CD14-positive monocyte (primary cell): Measurements from ENCODE around the gene S100P. TPM values are rescaled to one million over a fixed set of nuclear protein-coding genes. Genes with fewer than 3 reads are reported as not detected.

Source experiments
- DNase-seq, 3 donors: peaks; one replicate each; pipeline ENCODE4 v3.0.0-alpha.2; 2011 to 2022
- H2AFZ ChIP-seq: 2 replicates; pipeline ENCODE4 v1.6.0; 2012; ENCODE audit warnings: mild to moderate bottlenecking, low read depth, low read length, inconsistent platforms; ENCODE audit not compliant: insufficient read depth, poor library complexity, severe bottlenecking
- H3K27ac ChIP-seq, 2 donors: 1 replicate in 1 of 2; 2 replicates in 1 of 2; pipeline ENCODE4 v1.5.1; 2012 to 2013; ENCODE audit warnings: low read length in 2 of 2, control low read depth in 1 of 2, inconsistent platforms in 1 of 2, low read depth in 1 of 2, mild to moderate bottlenecking in 1 of 2
- H3K27me3 ChIP-seq, 2 donors: one replicate each; pipeline versions ENCODE4 v1.6.0 to v1.6.1; 2011 to 2013; ENCODE audit warnings: low read length in 2 of 2; ENCODE audit not compliant: control insufficient read depth in 2 of 2, insufficient read depth in 2 of 2
- H3K36me3 ChIP-seq, 2 donors: replicated peaks in 1 of 2; 1 replicate in 1 of 2; 2 replicates in 1 of 2; pipeline versions ENCODE4 v1.5.1 to v1.6.1; 2012 to 2013; ENCODE audit warnings: low read length in 2 of 2, control low read depth in 1 of 2, inconsistent platforms in 1 of 2, mild to moderate bottlenecking in 1 of 2; ENCODE audit not compliant: insufficient read depth in 2 of 2, control insufficient read depth in 1 of 2
- H3K4me1 ChIP-seq, 2 donors: 1 replicate in 1 of 2; 2 replicates in 1 of 2; pipeline versions ENCODE4 v1.5.1 to v1.6.1; 2012 to 2013; ENCODE audit warnings: low read length in 2 of 2, control low read depth in 1 of 2, inconsistent platforms in 1 of 2, mild to moderate bottlenecking in 1 of 2, moderate library complexity in 1 of 2; ENCODE audit not compliant: insufficient read depth in 2 of 2, control insufficient read depth in 1 of 2
- H3K4me2 ChIP-seq: replicated peaks from 2 replicates; pipeline ENCODE3; 2012; ENCODE audit warnings: low read length, moderate library complexity, mild to moderate bottlenecking; ENCODE audit not compliant: poor library complexity, severe bottlenecking; ENCODE audit errors: extremely low read depth
- H3K4me3 ChIP-seq, 3 experiments: fragments of 200-600 bp in 1 of 3; sonication (generic) in 1 of 3; replicated peaks in 1 of 3; 1 replicate in 2 of 3; 2 replicates in 1 of 3; pipeline ENCODE4 v1.5.1; 2011 to 2013; ENCODE audit warnings: low read length in 3 of 3, mild to moderate bottlenecking in 3 of 3, control low read depth in 2 of 3, low read depth in 2 of 3, inconsistent platforms in 1 of 3, moderate library complexity in 1 of 3
- H3K79me2 ChIP-seq: 2 replicates; pipeline ENCODE4 v1.6.0; 2012; ENCODE audit warnings: mild to moderate bottlenecking, control low read depth, inconsistent platforms, low read length, moderate library complexity; ENCODE audit not compliant: insufficient read depth
- H3K9ac ChIP-seq: 2 replicates; pipeline ENCODE4 v1.6.0; 2017; ENCODE audit warnings: low read length, mild to moderate bottlenecking; ENCODE audit not compliant: insufficient read depth, poor library complexity, severe bottlenecking
- H3K9me3 ChIP-seq, 2 donors: replicated peaks in 1 of 2; 1 replicate in 1 of 2; 2 replicates in 1 of 2; pipeline versions ENCODE4 v1.5.1 to v1.6.1; 2012 to 2013; ENCODE audit warnings: low read length in 2 of 2, control low read depth in 1 of 2; ENCODE audit not compliant: control insufficient read depth in 1 of 2, insufficient read depth in 1 of 2
- H4K20me1 ChIP-seq: 2 replicates; pipeline ENCODE4 v1.6.0; 2012; ENCODE audit warnings: mild to moderate bottlenecking, low read length, control low read depth, moderate library complexity; ENCODE audit not compliant: insufficient read depth
- H3K27ac Mint-ChIP-seq, 7 donors: one replicate each; pipeline ENCODE4 v1.8.0; 2020; ENCODE audit warnings: mild to moderate bottlenecking in 7 of 7, mixed read lengths in 7 of 7, moderate library complexity in 6 of 7, inconsistent platforms in 2 of 7
- H3K27me3 Mint-ChIP-seq, 3 donors: one replicate each; pipeline ENCODE4 v1.8.0; 2021 to 2022; ENCODE audit warnings: low read depth in 3 of 3, mild to moderate bottlenecking in 3 of 3, mixed read lengths in 3 of 3, moderate library complexity in 3 of 3, inconsistent platforms in 1 of 3
- H3K36me3 Mint-ChIP-seq, 2 donors: one replicate each; pipeline ENCODE4 v1.8.0; 2020; ENCODE audit warnings: mixed read lengths in 2 of 2, inconsistent platforms in 1 of 2, mild to moderate bottlenecking in 1 of 2
- H3K4me1 Mint-ChIP-seq: one replicate; pipeline ENCODE4 v1.8.0; 2020; ENCODE audit warnings: mild to moderate bottlenecking, mixed read lengths
- H3K4me3 Mint-ChIP-seq, 2 donors: one replicate each; pipeline ENCODE4 v1.8.0; 2020; ENCODE audit warnings: mild to moderate bottlenecking in 2 of 2, mixed read lengths in 2 of 2, moderate library complexity in 1 of 2
- H3K9me3 Mint-ChIP-seq, 7 donors: one replicate each; pipeline ENCODE4 v1.8.0; 2020 to 2022; ENCODE audit warnings: mixed read lengths in 7 of 7, mild to moderate bottlenecking in 6 of 7, moderate library complexity in 6 of 7, inconsistent platforms in 2 of 7
- WGBS: methylation state at CpG from one replicate; pipeline ENCODE4 v1.1.5; 2013; ENCODE audit warnings: missing lambda C conversion rate; ENCODE audit not compliant: insufficient coverage; 5-methylcytosine and 5-hydroxymethylcytosine counted together
- intact Hi-C, 2 donors: fragments of 100-400 bp; cut with micrococcal nuclease; formaldehyde crosslinking; loops; one replicate each; pipeline versions ENCODE4 v1.15.0 to v1.15.1; 2023
- polyA plus RNA-seq, 3 donors: library from polyadenylated mRNA; depleted of rRNA in 1 of 3; unstranded in 2 of 3; stranded (reverse) in 1 of 3; fragments of 300-500 nt in 2 of 3; fragments of >200 nt in 1 of 3; fragmentation: Illumina TruSeq in 2 of 3; gene quantifications; 1 replicate in 2 of 3; 2 replicates in 1 of 3; pipeline ENCODE4 v1.2.3, GENCODE V29; 2012 to 2021
- TF ChIP-seq, protein P1 (sequence below): fragments of 200-600 bp; IDR thresholded peaks from one replicate; pipeline ENCODE4 v1.8.0; 2022; ENCODE audit warnings: antibody characterized with exemption, mild to moderate bottlenecking

S100P gene
- polyA plus RNA-seq, 3 donors, result 13.6 to 71.2 (median 29.3) TPM

DNA sequence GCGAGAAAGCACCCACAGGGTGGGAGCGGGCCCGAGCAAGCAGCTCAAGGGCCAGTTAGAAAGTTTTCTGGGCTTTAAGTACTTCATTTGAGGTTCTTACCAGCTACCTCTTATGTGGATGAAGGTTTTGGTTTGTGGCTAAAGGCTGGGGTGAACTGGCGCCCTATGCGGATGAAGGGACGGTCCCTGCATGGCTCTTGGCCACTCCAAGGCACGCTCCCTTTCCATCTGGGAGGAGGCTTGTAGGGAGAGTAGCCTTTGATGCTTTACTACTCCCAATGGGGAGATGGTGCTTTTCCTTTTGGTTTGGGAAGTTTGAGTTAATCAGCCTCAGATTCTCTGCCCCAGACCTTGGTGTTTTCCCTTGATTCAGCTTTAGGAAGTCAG lies 35.5 kb upstream of the S100P start:
- peaks cover 0 to 13% (median 5%) of the 10 kb centered on the region in 7 donors for H3K9me3 Mint-ChIP-seq
- peak overlapping the region in 1 of 3 experiments; percentile 52 for H3K4me3 ChIP-seq
- no peak overlapping the region for H3K27ac Mint-ChIP-seq
- no peaks in the 10 kb centered on the region for H3K36me3 ChIP-seq
- H3K36me3 Mint-ChIP-seq, result peaks cover 0 to 5% of the 10 kb centered on the region in 2 donors
- H2AFZ ChIP-seq, result peak overlapping the region; percentile 61
- intact Hi-C loops, result no loop called here
- no peaks in the 10 kb centered on the region for H3K79me2 ChIP-seq
- H3K4me1 ChIP-seq, result peaks cover 5 to 11% of the 10 kb centered on the region in 2 donors
- TF ChIP-seq, protein P1, sequence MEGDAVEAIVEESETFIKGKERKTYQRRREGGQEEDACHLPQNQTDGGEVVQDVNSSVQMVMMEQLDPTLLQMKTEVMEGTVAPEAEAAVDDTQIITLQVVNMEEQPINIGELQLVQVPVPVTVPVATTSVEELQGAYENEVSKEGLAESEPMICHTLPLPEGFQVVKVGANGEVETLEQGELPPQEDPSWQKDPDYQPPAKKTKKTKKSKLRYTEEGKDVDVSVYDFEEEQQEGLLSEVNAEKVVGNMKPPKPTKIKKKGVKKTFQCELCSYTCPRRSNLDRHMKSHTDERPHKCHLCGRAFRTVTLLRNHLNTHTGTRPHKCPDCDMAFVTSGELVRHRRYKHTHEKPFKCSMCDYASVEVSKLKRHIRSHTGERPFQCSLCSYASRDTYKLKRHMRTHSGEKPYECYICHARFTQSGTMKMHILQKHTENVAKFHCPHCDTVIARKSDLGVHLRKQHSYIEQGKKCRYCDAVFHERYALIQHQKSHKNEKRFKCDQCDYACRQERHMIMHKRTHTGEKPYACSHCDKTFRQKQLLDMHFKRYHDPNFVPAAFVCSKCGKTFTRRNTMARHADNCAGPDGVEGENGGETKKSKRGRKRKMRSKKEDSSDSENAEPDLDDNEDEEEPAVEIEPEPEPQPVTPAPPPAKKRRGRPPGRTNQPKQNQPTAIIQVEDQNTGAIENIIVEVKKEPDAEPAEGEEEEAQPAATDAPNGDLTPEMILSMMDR, result no peak
- peaks cover 31 to 62% of the 10 kb centered on the region in 2 donors for H3K27me3 ChIP-seq
- peaks cover 11% of the 10 kb centered on the region for H3K4me1 Mint-ChIP-seq
- DNase-seq, result no peak
- H3K9ac ChIP-seq, result no peak overlapping the region
- H3K27ac ChIP-seq, result no peak overlapping the region
- peak overlapping the region; percentile 62 for H3K4me2 ChIP-seq
- H3K27me3 Mint-ChIP-seq, result peaks cover 2 to 60% (median 53%) of the 10 kb centered on the region in 3 donors
- peak overlapping the region in 1 of 2 donors; percentile 79 for H3K4me3 Mint-ChIP-seq
- no peaks in the 10 kb centered on the region for H3K9me3 ChIP-seq
- 96% methylated on average over 7 of the region's 7 CpGs for WGBS
- H4K20me1 ChIP-seq, result no peaks in the 10 kb centered on the region

DNA sequence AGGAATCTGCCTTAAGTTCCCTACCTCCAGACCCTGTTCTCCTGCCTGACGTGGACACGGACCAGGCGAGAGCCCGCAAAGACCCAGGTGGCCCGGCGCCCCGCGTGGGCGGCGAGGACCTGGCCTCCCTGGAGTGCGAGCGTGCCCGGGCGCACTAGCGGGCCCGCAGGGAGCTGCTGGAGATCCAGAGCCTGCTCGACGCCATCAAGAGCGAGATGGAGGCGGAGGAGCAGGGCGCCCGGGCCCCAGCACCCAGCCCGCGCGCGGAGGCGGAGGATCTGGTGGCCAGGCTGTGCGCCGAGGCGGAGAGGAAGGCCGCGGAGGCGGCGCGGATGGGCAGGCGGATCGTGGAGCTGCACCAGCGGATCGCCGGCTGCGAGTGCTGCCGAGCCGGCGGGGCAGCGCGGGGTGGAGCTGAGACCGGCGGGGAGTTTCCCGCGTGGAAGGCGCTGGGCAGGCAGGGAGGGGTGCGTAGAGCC lies 35.0 kb upstream of the S100P start:
- WGBS, result 15% methylated on average over 41 of the region's 52 CpGs
- Mint-ChIP-seq H3K27me3 (peaks cover 2 to 62% (median 57%) of the 10 kb centered on the region in 3 donors), H3K4me1 (peaks cover 11% of the 10 kb centered on the region), H3K36me3 (peaks cover 0 to 5% of the 10 kb centered on the region in 2 donors), H3K9me3 (peaks cover 0 to 13% (median 5%) of the 10 kb centered on the region in 7 donors), H3K27ac (no peak overlapping the region), H3K4me3 (peak overlapping the region; percentile 57 to 79)
- no peaks in the 10 kb centered on the region for H4K20me1 ChIP-seq
- intact Hi-C loops, result no loop called here
- peak in 1 of 3 donors; percentile 17 for DNase-seq
- H3K27me3 ChIP-seq, result peaks cover 35 to 66% of the 10 kb centered on the region in 2 donors
- H3K4me2 ChIP-seq, result peak overlapping the region; percentile 62
- H3K27ac ChIP-seq, result no peak overlapping the region
- H3K9me3 ChIP-seq, result no peaks in the 10 kb centered on the region
- peaks cover 5 to 11% of the 10 kb centered on the region in 2 donors for H3K4me1 ChIP-seq
- no peaks in the 10 kb centered on the region for H3K79me2 ChIP-seq
- peak overlapping the region; percentile 61 for H2AFZ ChIP-seq
- no peaks in the 10 kb centered on the region for H3K36me3 ChIP-seq
- TF ChIP-seq, protein P1, result no peak
- H3K4me3 ChIP-seq, result peak overlapping the region in 1 of 3 experiments; percentile 52
- peak overlapping the region; percentile 4 for H3K9ac ChIP-seq
